Esophagus (tissue), 2 donors: ENCODE measurements around the gene ABCA4. TPM values are rescaled to one million over a fixed set of nuclear protein-coding genes. Genes with fewer than 3 reads are reported as not detected.

ENCODE experiments used
- H3K27ac ChIP-seq, 2 donors: one replicate each; pipeline ENCODE4 v1.5.1; 2013; ENCODE audit warnings: low read depth in 2 of 2, mild to moderate bottlenecking in 2 of 2, inconsistent platforms in 1 of 2, low read length in 1 of 2, moderate library complexity in 1 of 2
- H3K27me3 ChIP-seq, 2 donors: one replicate each; pipeline ENCODE4 v1.6.1; 2013; ENCODE audit warnings: low read length in 2 of 2, control low read depth in 1 of 2, mild to moderate bottlenecking in 1 of 2; ENCODE audit not compliant: insufficient read depth in 2 of 2, control insufficient read depth in 1 of 2
- H3K36me3 ChIP-seq, 2 donors: one replicate each; pipeline ENCODE4 v1.6.1; 2013; ENCODE audit warnings: low read length in 1 of 2; ENCODE audit not compliant: control insufficient read depth in 2 of 2, insufficient read depth in 2 of 2
- H3K4me1 ChIP-seq, 2 donors: one replicate each; pipeline ENCODE4 v1.6.1; 2013; ENCODE audit warnings: low read length in 1 of 2; ENCODE audit not compliant: control insufficient read depth in 2 of 2, insufficient read depth in 2 of 2
- H3K4me3 ChIP-seq, 2 donors: one replicate each; pipeline ENCODE4 v1.5.1; 2013; ENCODE audit warnings: low read length in 2 of 2, mild to moderate bottlenecking in 2 of 2, low read depth in 1 of 2, moderate library complexity in 1 of 2
- H3K9me3 ChIP-seq, 2 donors: one replicate each; pipeline ENCODE4 v1.6.1; 2013; ENCODE audit warnings: mild to moderate bottlenecking in 2 of 2, low read depth in 1 of 2, low read length in 1 of 2, moderate library complexity in 1 of 2; ENCODE audit not compliant: control insufficient read depth in 2 of 2, insufficient read depth in 1 of 2
- WGBS, 2 donors: extraction: QIAGEN DNeasy Blood & Tissue Kit; methylation state at CpG; one replicate each; pipeline ENCODE4 v1.1.7; 2013; 5-methylcytosine and 5-hydroxymethylcytosine counted together
- polyA plus RNA-seq, 2 donors: library from polyadenylated mRNA; stranded (reverse); fragments of 200-250 nt; gene quantifications; one replicate each; pipeline ENCODE4 v1.2.3, GENCODE V29; 2013
- donor health status: healthy with polysubstance abuse.
- donor health status: Bipolar disorder and iron deficiency.

The ABCA4 gene
- polyA plus RNA-seq, 2 donors = 0.04 to 0.07 TPM

DNA sequence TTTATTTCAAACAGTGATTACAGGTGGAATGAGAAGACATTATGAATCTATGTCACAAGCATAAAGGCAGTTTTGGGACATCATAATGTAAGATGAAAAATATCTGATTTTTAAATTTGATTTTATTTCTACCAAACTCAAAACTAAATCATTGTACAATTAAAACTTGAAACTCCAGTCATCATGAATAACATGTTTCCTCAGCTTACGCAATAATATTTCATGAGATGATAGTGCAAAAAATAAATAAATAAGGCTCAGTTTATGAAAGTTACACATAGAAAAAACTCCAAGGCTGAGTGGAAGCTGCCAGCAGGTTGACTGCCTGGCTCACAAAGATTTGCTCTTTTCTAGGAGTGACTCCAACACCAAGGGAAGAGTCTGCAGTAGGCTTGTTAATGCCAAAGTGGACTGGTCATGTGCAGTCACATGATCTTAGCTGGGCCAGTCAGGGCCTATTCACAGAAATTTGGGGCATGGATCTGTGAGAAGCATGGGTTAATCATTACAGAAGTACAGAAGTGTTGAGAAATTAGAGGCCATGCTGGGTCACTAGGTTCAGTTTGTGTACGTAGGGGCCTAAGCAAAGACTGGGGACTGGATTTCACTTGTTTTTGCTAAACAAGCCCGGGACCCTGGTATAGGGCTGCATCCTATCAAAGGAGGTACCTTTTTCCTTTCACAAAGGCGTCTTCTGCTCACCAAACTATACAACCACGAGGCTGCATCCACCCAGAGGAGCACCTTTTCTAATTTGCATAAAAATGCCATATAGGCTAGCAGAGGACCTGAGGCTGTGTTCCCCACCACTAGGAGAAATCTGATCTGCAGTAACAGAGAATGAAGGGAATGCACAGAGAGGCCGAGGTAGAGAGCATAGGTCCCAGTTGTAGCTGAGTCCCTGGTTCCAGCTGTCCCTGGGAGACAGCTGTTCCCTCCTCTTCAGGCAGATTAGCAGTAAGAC, 4.9 kb upstream of the ABCA4 start:
- H3K27me3 ChIP-seq = no peaks in the 10 kb centered on the region
- WGBS, 2 donors = 62 to 72% methylated on average over 6 of the region's 6 CpGs

DNA sequence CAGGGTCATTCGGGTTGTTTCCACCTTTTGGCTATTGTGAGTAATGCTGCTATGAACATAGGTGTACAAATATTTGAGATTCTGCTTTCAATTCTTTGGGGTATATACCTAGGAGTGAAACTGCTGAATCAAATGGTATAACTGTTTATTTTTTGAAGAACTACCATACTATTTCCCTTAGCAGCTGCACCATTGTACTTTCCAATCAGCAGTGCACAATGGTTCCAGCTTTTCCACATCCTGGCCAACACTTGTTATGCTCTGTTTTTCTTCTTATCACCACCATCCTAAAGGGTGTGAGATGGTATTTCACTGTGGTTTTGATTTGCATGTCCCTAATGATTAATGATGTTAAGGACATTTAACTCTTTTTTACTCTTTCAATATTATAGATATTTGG, 3.6 kb upstream of the ABCA4 start:
- peaks cover 0 to 4% of the 10 kb centered on the region in 2 donors for H3K4me1 ChIP-seq
- H3K4me3 ChIP-seq = no peak overlapping the region
- 88 to 90% methylated on average over 1 of the region's 1 CpG for WGBS, 2 donors
- no peaks in the 10 kb centered on the region for H3K27me3 ChIP-seq
- H3K36me3 ChIP-seq = no peaks in the 10 kb centered on the region
- H3K27ac ChIP-seq = no peak overlapping the region
- no peaks in the 10 kb centered on the region for H3K9me3 ChIP-seq

More for the DNA sequence above, 4.9 kb upstream of the ABCA4 start:
- Histone ChIP-seq H3K27ac (no peak overlapping the region), H3K9me3 (no peaks in the 10 kb centered on the region), H3K4me3 (no peak overlapping the region), H3K36me3 (no peaks in the 10 kb centered on the region), H3K4me1 (peaks cover 0 to 4% of the 10 kb centered on the region in 2 donors)

DNA sequence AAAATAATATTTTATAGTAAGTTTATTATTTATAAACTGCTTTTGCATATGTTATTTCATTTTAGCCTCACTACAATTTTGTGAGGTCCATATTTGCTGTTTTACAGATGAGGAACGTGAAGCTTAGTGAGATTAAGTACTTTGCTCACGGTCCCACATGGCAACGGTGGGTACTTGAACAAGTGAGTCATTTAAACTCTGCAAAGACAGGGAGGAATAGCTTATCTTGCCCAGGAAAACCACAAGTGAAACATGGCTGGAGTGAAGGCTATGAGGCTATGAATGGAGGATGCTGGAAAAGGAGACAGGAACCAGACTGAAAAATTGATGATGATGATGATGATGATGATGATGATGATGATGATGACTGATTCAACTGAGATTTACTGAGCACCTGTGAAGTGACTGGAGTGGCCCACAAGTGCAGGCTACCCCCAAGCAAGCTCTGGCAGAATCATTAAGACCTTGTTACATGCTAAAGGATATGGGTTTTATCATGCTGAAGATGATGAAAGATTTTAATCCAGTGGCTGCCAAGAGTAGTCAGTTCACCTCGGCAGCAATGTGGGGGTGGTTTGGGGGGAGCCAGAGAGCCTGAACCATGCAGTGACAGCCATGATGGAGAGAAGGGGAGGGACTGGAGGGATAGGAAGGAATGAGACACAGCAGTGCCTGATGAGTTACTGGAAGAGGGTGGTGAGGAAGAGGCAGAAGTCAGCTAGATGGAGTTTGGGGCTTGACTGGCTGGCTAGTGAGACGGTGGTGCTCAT, 1.4 kb upstream of the ABCA4 start:
- Histone ChIP-seq H3K27ac (no peak overlapping the region), H3K27me3 (no peaks in the 10 kb centered on the region), H3K4me3 (no peak overlapping the region), H3K36me3 (no peaks in the 10 kb centered on the region), H3K4me1 (peaks cover 0 to 4% of the 10 kb centered on the region in 2 donors), H3K9me3 (no peaks in the 10 kb centered on the region)
- WGBS, 2 donors = 72 to 76% methylated on average over 5 of the region's 5 CpGs

DNA sequence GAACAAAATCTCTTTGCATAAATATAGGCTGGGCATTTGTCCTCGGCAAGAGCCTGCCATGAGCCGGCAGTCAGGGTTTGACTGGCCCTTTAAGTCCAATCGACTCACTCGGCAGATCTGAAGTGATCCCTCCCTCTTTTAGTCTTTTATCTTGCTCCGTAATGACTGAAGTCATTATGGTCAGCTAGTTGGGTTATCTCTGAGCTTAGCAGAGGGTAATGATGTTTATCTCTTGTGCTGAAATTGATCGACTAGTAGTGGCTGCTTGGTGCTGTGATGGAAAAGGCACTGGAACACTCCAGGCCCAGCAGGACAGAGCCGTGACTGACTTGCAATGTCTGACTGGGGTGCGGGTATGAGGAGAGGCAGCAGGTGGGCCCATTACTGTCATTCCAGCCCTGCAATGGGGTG, 468 bp upstream of the ABCA4 start:
- Histone ChIP-seq H3K36me3 (no peaks in the 10 kb centered on the region), H3K27ac (no peak overlapping the region), H3K9me3 (no peaks in the 10 kb centered on the region), H3K4me1 (peaks cover 0 to 4% of the 10 kb centered on the region in 2 donors), H3K4me3 (no peak overlapping the region), H3K27me3 (no peaks in the 10 kb centered on the region)
- 72 to 79% methylated on average over 8 of the region's 8 CpGs for WGBS, 2 donors

- WGBS, 2 donors = 83 to 86% methylated on average over 9 of the region's 9 CpGs
- Histone ChIP-seq H3K4me1 (peaks cover 0 to 4% of the 10 kb centered on the region in 2 donors), H3K27ac (no peak overlapping the region), H3K27me3 (no peaks in the 10 kb centered on the region), H3K36me3 (no peaks in the 10 kb centered on the region), H3K4me3 (no peak overlapping the region), H3K9me3 (no peaks in the 10 kb centered on the region)
Measured at GRCh38 chr1:94120570-94120901, 412 bp downstream of the ABCA4 start.

DNA sequence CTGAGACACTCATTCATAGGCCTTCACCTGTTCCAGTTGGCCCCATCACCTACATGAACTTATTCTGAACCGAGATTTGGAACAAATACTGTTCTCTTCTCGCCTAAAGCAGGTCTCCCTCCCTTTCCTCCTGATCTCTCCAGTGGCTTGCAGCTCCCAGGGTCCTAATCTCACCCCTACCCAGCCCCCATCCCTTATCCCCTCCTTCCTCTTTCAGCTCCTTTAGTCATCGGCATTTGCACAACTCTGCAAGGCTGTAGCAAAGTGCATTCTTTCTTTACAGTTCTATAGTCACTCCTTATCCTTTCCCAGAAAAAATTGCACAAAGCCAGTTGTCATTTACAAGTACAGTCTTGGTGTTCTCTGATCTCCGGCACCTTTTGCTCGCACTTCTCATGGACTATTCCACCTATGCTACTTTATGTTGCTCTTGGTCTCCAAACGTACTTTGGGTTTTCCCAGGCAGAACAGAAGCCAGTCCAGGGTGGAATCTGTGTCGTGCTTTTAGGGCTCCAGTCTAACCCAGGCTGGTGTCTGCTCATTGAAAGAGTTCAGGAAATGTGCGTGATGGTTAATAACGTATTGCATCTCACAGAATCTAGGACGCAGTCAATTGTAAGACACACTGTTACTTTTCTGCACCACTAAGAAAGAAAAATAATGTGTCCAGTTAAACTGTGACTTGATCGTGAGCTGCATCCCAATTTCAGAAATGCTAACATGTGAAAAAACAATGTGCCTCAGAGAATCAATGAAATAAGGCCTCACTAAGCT, 965 bp downstream of the ABCA4 start:
- H3K27ac ChIP-seq = no peak overlapping the region
- peaks cover 0 to 4% of the 10 kb centered on the region in 2 donors for H3K4me1 ChIP-seq
- 86 to 87% methylated on average over 11 of the region's 11 CpGs for WGBS, 2 donors

GRCh38 chr1:94119306-94119705, 1.6 kb downstream of the ABCA4 start:
- no peaks in the 10 kb centered on the region for H3K9me3 ChIP-seq
- no peak overlapping the region for H3K4me3 ChIP-seq
- H3K27me3 ChIP-seq = no peaks in the 10 kb centered on the region
- no peak overlapping the region for H3K27ac ChIP-seq
- WGBS, 2 donors = 88 to 91% methylated on average over 6 of the region's 6 CpGs
- H3K4me1 ChIP-seq = peaks cover 0 to 4% of the 10 kb centered on the region in 2 donors
- H3K36me3 ChIP-seq = no peaks in the 10 kb centered on the region

More for the DNA sequence above, 965 bp downstream of the ABCA4 start:
- Histone ChIP-seq H3K27me3 (no peaks in the 10 kb centered on the region), H3K4me3 (no peak overlapping the region), H3K9me3 (no peaks in the 10 kb centered on the region), H3K36me3 (no peaks in the 10 kb centered on the region)

- Histone ChIP-seq H3K4me3 (no peak overlapping the region), H3K27ac (no peak overlapping the region), H3K27me3 (no peaks in the 10 kb centered on the region), H3K9me3 (no peaks in the 10 kb centered on the region), H3K4me1 (peaks cover 0 to 4% of the 10 kb centered on the region in 2 donors), H3K36me3 (no peaks in the 10 kb centered on the region)
- 78 to 91% methylated on average over 7 of the region's 7 CpGs for WGBS, 2 donors
Measured at GRCh38 chr1:94118471-94118870, 2.5 kb downstream of the ABCA4 start.

- Histone ChIP-seq H3K4me1 (peaks cover 0 to 4% of the 10 kb centered on the region in 2 donors), H3K4me3 (no peak overlapping the region), H3K27ac (no peak overlapping the region), H3K36me3 (no peaks in the 10 kb centered on the region), H3K27me3 (no peaks in the 10 kb centered on the region), H3K9me3 (no peaks in the 10 kb centered on the region)
- WGBS, 2 donors = 79 to 83% methylated on average over 7 of the region's 7 CpGs
Measured at GRCh38 chr1:94118013-94118412, 2.9 kb downstream of the ABCA4 start.
